HS-27A (cell line): ENCODE results near the gene ESPNL.
A peak's percentile ranks its signal among the peaks of the same experiment; 100 is the strongest.
"Not testable (repeated sequence)": the region's sequence is repeated elsewhere in the genome, so short reads cannot be mapped to it uniquely, and the experiment has no call there.

Experiments used
- DNase-seq: peaks from one replicate; pipeline ENCODE4 v3.0.0-alpha.2; 2012; ENCODE audit warnings: low read depth, missing footprints

The ESPNL gene

GRCh38 chr2:238159071-238159539 is 59.0 kb downstream of the ESPNL start:
- DNase-seq, result no peak

- no peak for DNase-seq
These were observed 59.6 kb downstream of the ESPNL start for GRCh38 chr2:238159661-238160205.

GRCh38 chr2:238160206-238161129 is 60.3 kb downstream of the ESPNL start:
- DNase-seq, result no peak

- no peak for DNase-seq
These were observed 61.3 kb downstream of the ESPNL start for GRCh38 chr2:238161291-238162051.

GRCh38 chr2:238162251-238162845 is 62.2 kb downstream of the ESPNL start:
- DNase-seq, result no peak

- DNase-seq, result no peak
These were observed 62.8 kb downstream of the ESPNL start for GRCh38 chr2:238162846-238163441.

GRCh38 chr2:238163481-238164198 is 63.5 kb downstream of the ESPNL start:
- DNase-seq, result no peak

- no peak for DNase-seq
These were observed 64.8 kb downstream of the ESPNL start for GRCh38 chr2:238164906-238165287.

GRCh38 chr2:238165288-238165921 is 65.3 kb downstream of the ESPNL start:
- DNase-seq, result no peak

GRCh38 chr2:238166391-238167343 is 66.5 kb downstream of the ESPNL start:
- DNase-seq, result no peak

GRCh38 chr2:238167344-238167715 is 67.2 kb downstream of the ESPNL start:
- DNase-seq, result no peak

- DNase-seq, result no peak
These were observed 67.6 kb downstream of the ESPNL start for GRCh38 chr2:238167761-238168160.

GRCh38 chr2:238168196-238169047 is 68.3 kb downstream of the ESPNL start:
- no peak for DNase-seq

- DNase-seq, result peak; percentile 17
These were observed 69.0 kb downstream of the ESPNL start for GRCh38 chr2:238169048-238169707.

- peak; percentile 20 for DNase-seq
These were observed 69.6 kb downstream of the ESPNL start for GRCh38 chr2:238169708-238170251.

GRCh38 chr2:238170386-238171071 is 70.4 kb downstream of the ESPNL start:
- no peak for DNase-seq

- DNase-seq, result not testable (repeated sequence)
These were observed 70.9 kb downstream of the ESPNL start for GRCh38 chr2:238171072-238171431.
